ENCODE measurements around the gene ANKRD40CL.
"Not testable (repeated sequence)": the region's sequence is repeated elsewhere in the genome, so short reads cannot be mapped to it uniquely, and the experiment has no call there.

The ANKRD40CL gene

DNA sequence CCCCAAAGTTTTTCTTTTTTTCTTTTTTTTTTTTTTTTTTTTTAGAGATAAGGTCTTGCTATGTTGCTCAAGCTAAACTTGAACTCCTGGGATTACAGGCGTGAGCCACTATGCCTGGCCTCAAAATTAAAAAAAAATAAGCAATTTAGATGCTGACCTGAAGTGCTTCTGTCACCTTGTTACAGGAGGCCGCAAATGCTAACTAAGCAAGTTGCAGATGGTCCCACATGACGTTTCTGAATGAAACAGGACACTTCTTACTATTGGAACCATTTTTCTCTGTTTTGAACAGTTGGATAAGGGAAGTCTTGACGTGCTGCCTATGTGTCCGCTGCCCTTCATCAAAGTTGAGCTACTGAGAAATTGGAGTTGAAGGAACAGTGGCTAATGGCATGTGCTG is 8.8 kb downstream of the ANKRD40CL start:
- DNase-seq = no peak

DNA sequence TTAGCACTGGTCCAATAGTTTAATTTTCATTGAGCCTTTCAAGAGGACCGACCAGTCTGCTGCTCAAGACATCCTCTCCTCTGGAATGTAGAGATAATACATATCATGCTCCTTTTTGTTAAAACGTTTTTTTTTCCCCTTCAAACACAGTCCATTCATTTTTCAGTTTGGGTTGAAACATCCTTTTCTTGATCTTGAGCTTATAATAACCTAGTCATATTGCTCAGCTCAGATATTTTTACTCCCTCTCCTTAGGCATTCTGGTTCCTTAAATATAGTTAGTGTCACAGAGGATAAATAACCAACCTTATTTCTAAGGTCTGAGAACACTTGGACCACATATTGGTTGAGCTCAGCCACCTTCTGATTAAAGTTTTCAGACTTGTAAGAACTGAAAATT is 12.8 kb downstream of the ANKRD40CL start:
- DNase-seq = no peak

DNA sequence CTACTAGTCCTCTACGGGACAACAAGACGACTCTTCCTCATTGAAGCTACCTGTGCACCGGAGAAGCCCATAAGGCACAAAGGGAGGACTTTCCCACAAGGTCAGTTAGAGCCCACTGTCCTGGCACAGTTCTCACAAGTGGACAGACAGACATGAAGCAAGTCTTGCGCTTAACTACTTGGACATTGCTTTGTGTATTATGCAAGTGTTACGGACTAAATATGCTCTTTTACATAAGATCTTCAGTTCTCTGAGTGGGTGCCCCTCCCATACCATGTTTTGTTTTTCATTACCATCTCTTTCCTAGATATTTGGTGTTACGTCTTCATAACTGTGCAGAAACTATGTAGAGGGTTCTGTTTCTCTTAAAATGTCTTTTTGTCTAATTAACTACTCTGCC is 18.1 kb downstream of the ANKRD40CL start:
- no peak for DNase-seq

DNA sequence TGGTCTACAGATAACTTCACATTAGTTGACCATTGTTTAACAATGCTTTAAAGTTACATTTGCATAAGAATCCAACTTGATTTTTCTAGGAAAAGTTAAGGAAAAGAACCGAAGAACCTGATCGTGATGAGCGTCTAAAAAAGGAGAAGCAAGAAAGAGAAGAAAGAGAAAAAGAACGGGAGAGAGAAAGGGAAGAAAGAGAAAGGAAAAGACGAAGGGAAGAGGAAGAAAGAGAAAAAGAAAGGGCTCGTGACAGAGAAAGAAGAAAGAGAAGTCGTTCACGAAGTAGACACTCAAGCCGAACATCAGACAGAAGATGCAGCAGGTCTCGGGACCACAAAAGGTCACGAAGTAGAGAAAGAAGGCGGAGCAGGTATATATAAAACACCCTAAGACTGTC is 21.7 kb downstream of the ANKRD40CL start:
- no peak for DNase-seq

DNA sequence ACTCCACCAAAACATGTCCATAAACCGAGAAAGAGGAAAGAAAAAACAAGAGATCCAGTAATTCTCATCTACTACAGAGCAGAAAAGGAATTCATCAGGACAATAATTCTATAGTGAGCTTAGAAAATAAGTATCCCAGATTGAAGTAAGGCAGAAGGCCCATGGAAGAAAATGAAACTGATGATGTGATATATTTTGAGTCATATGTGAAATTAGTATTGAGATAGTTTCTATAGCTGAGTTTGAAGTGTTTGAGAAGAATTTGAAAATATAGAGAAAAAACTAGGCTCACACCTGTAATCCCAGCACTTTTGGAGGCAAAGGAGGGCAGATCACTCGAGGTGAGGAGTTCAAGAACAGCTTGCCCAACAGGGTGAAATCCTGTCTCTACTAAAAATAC is 28.2 kb downstream of the ANKRD40CL start:
- no peak for DNase-seq

DNA sequence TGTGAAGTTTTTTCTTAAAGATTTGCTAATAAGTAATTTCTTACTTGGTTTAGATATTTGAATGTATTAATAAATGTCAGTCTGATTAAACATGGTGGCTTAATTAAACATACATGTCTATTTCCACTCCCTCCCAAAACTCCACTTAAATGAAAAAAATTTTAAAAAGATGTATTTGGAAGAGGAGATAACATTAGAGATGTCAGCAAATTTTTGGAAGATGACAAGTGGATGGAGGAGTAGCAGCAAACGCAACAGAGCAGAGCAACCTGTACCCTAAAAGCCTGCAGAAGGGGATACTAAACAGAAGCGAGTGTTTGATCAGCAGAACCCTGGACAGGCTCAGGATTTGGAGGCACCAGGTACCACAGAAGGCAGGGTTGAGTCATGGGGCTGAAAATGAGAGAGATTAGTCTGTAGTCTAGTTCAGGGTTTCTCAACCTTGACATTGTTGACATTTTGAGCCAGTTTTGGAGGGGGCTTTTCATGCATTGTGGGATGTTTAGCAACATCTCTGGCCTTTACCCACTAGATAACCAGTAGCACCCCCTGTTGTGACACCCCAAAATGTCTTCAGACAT is 30.1 kb downstream of the ANKRD40CL start:
- no peak for DNase-seq

DNA sequence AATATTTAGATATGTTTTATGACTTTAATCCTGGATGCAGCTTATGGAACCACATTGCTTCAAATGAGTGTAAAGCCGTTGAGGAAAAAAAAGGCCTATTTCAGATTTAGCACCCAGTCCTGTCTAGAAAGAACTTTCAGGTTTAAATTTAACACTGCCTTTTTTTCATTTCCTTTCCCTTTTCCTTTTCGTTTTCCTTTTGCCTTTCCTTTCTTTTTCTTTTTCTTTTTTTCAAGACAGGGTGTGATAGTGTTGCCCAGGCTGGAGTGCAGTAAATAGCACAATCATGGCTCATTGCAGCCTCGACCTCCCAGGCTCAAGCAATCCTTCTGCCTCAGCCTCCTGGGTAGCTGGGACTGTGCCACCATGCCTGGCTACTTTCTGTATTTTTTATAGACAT is 32.0 kb downstream of the ANKRD40CL start:
- no peak for DNase-seq

DNA sequence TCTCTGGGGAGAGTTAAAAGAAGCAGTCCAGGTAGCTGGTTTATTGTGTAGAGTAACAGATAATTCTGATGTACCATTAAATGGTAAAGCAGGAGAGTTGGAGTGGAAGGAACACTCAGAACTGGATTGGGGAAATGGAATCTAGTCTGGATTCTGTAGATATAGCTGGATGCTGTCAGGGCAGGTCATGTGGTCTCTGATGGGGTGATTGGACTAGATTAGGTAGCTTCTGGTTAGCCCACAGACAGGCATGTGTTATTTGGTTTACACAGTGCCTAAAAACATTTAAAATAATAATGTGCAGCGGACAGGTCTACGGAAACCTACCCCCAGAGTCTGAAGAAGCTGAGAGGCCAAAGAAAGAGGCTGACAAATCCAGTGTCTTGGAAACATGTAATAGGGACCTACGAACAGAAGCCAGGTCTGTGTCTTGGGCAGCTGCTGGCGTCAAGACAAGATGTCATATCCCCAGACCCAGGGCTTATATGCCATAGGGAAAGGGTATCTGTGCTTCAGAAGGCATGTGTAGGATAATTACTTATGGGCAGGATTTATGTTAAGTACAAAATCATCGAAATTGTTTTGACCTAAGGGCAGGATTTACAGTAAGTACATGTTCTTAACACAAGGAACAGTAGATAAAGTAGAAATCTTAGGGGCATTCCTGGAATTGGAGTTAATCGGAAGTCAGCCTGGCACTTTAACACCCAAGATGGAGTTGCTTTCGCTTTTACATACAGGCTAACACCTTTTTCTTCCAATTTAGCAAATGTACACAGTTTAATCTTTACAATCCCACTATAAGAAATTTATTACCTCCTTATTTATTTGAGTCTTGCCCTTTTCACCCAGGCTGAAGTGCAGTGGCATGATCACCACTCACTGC is 35.5 kb downstream of the ANKRD40CL start:
- peak in 1 of 2 donors; percentile 18 for DNase-seq

DNA sequence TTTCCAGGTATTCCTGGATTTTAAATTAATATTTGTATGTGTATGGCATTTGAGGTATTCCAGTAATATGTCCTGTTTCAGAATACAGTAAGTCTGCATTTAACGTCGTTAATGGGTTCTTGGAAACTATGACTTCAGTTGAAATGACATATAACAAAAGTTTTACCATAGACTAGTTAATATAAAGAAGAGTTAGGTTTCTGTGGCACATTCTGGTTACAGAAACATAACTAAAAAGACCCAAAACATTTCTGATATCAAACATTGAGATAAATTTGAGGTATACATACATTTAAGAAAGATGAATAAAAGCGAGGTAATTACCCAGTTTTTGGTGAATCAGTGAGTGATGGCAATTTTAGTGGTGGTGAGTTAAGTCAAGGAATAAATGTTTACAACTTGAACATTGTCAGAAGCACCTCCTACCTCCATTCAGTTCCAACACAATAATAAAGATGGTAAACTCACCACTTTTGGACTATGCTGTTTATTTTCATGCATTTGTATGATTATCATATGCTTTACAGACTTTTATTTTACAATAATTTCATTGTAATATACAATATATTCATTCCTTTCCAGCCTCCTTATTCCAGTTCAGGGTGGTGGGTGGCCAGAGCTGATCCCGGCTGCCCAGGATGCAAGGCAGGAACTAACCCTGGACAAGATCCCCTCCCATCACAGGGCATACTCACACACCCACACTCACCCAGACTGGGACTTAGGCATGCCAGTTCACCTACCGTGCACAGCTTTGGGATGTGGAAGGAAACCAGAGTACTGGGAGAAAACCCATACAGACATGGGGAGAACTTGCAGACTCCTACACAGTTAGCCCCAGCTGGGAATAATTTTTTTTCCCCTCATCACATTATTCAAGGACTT is 38.2 kb downstream of the ANKRD40CL start:
- no peak for DNase-seq

DNA sequence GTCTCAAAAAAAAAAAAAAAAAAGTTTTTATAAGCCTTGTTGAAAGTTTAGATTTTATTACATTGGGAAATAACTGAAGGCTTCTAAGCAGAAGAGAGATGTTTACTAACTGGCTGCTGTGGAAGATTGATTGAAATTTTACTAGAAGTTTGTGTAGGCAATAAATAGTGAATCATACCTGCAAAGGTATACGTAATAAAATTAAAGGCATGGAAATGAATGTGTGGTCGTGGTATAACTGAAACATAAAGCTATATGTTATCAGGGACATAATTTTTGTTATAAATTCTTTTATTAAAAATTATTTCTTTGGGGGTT is 39.2 kb downstream of the ANKRD40CL start:
- no peak for DNase-seq

DNA sequence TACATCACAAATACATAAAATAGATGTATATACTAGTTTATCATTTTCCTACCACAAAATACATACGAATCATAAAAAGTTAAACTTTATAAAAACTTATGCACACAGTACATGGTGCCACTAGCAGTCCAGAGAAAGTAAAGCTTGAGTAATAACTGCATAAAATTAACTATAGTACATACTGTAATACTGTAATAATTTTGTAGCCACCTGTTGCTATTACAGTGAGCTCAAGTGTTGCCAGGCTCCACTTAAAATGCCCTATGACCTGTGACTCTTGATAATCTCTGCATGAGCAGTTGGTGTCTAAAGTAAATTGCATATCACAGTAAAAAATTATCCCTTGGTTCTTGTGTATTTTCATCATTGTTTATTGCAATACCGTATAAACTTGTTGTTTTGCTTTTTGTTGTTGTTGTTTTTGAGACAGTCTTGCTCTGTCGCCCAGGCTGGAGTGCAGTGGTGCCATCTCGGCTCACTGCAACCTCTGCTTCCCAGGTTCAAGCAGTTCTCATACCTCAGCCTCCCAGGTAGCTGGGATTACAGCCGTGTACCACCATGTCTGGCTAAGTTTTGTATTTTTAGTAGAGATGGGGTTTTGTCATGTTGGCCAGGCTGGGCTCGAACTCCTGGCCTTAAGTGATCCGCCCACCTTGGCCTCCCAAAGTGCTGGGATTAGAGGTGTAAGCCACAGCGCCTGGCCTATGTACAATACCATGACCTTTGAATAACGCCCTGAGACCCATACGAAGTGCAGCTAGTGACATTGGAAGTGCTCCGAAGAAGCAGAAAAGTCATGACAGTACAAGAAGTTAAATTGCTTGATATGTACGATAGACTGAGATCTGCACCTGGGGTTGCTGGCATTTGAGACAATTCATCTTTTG is 41.3 kb downstream of the ANKRD40CL start:
- DNase-seq = no peak

DNA sequence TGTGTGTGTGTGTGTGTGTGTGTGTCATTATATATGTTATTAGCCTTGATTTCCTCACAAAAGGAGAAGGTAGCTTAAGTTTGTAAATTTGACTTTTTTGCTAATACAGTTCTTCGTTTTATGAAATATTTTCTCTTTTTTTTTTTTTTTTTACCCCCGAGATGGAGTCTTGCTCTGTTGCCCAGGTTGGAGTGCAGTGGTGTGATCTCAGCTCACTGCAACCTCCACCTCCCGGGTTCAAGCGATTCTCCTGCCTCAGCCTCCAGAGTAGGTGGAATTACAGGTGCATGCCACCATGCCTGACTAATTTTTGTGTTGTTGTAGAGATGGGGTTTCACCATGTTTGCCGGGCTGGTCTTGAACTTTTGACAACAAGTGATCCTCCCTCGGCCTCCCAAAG is 42.7 kb downstream of the ANKRD40CL start:
- not testable (repeated sequence) for DNase-seq

DNA sequence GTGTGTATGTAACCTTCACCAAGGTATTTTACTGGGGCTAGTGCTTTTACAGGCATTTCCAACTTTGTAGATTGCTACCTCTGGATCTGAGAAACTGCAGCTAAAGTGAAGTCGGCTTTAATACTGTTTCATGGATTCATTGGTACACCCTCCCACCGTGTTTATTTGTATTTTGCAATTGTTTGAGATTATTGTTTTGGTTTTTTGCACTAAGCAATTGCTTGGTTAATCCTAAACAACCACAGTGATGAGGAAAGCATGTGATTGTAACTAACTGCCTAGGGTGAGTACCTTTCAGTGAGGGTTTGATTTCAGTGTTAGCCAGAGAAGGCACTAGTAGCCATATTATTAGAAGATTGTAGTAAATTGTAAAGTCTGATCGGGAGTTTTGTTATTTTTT is 44.6 kb downstream of the ANKRD40CL start:
- DNase-seq = no peak

DNA sequence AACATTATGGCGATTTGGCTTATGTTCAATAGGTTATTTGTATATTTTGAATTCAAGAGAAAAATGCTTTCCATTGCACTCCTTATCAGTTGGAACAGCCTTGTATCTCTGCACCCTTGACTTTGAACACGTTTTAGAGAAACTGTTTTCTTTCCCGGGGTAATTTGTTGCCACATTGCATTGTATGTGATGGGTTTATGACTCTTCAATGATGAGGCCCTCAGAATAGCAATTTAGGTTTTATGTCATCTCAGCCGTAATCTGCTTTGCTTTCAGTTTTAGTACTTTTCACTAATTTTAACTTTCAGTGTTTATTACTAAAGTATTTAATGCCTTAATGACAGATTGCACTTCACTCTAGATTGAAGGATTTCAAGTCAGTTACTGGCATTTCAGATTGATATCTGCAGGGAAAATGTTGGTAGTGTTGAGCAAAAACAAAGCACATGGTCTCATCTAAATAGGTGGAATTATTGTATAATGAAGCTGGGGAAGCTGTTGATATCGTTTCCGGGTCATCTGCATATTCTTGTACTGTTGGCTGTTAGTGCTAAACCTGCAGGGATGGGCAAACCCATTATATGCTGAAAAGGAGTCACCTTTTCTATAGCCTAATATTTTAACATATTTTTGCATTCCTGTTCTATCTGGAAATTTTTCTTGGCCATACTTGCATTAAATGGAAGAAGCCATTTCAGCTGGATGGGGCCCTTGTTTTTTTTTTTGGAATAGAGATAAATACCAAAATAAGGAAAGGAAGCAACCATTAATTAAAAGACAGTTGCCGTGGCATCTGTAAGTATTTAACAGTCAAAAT is 45.9 kb downstream of the ANKRD40CL start:
- DNase-seq = peak in 1 of 2 donors; percentile 54

DNA sequence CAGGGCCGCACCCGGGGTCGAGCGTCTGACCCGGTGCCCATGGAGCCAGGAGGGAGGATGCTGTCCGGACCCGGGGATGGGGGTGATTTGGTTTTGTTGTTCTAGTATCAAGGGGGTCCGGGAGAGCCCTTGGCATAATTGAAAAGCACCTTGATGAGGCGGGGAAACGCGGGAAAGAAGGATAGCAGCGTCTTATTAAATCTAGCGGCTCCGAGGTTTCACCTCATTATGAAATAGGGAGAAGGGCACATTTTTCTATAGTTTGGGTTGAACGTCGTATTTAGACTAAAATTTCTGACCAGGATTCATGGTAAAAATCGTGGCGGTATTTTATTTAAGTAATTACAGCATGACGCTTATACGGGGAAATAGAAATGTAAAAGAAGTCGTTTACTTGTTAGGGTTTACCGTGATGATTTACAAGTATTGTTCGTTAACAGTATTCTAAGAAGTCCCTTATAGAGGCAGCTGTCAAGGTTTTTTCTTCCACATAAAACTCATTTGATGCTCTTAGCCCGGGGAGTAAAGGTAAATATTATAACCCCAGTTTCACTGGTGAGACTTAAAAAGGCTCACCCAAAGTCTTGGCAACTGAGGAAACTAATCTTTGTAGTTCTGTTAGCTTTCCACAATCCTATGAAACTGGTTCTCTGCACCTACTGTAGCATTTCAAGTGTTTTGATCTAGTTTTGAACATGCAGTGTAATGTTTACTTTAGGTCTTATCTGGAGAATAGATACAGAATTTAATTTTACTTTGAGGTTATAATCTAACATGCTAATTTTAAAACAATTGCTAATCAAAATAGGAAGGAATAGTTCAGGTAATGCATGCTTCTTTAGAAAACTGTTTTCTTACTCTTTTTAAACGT is 47.2 kb downstream of the ANKRD40CL start:
- peak in 1 of 2 donors; percentile 13 for DNase-seq

DNA sequence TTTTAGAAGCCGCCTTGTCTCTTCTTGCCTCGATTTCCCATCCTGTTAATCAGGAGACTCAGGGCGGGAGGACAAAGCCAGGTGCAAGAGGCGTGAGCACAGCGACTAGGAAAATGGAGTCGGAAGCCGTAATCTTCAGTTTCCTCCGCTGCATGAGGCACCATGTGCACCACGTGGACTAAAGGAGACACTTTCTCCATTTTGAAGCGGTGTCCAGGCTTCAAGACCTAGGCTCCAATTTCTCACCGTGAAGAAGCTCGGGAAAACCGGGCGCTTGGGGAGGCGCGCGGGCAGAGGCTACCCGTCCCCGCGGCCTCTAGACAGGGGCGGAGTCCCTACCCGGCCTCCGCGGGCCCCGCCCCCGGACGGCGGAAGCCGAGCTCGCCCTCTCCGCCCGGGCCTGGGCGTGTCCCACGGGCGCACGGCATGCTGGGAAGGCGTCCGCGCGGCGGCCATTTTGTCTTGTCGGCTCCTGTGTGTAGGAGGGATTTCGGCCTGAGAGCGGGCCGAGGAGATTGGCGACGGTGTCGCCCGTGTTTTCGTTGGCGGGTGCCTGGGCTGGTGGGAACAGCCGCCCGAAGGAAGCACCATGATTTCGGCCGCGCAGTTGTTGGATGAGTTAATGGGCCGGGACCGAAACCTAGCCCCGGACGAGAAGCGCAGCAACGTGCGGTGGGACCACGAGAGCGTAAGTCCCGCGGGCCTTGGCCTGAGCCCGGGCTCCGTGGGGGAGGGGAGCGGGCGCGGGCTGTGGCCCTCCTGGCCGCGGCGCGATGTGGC is 48.0 kb downstream of the ANKRD40CL start, which contains the start of gene LUC7L3:
LUC7L3 (plus strand) TSS at position 460 of the 780 bp plus-strand sequence; CDS start at position 590, 130 bp downstream.
- DNase-seq = peak; percentile 91 to 93

DNA sequence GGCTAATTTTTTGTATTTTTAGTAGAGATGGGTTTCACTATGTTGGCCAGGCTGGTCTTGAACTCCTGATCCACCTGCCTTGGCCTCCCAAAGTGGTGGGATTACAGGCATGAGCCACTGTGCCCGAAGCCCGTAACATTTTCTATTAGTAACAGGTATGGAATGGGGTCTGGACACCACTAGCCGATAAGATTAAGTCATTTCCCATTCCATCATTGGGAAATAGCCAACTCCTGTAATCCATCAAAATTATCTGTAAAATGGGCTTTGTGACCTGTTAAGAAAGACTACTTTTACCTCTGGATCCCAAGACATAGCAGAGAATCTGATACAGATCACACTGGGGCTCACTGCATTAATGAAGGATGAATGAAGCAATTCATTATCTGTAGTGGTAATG is 51.8 kb downstream of the ANKRD40CL start:
- no peak for DNase-seq

DNA sequence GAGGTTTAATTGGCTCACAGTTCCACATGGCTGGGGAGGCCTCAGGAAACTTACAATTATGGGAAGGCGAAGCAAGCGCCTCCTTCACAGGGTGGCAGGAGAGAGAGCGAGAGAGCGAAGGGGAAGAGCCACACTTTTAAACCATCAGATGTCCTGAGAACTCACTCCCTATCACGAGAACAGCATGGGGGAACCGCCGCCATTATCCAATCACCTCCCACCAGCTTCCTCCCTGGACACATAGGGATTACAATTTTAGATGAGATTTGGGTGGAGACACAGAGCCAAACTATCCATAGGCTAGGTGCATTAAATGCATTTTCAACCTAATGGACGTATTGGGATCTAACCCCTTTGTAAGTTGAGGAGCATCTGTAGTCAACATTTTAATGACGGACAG is 54.7 kb downstream of the ANKRD40CL start:
- no peak for DNase-seq
